Raji (cell line): ENCODE measurements around the gene TRIM31.

Experiments used
- POLR2A ChIP-seq: IDR thresholded peaks from 2 replicates; pipeline ENCODE4 v1.6.1; 2011; ENCODE audit warnings: low read depth, low read length, control low read depth; ENCODE audit not compliant: insufficient read depth

The TRIM31 gene

DNA sequence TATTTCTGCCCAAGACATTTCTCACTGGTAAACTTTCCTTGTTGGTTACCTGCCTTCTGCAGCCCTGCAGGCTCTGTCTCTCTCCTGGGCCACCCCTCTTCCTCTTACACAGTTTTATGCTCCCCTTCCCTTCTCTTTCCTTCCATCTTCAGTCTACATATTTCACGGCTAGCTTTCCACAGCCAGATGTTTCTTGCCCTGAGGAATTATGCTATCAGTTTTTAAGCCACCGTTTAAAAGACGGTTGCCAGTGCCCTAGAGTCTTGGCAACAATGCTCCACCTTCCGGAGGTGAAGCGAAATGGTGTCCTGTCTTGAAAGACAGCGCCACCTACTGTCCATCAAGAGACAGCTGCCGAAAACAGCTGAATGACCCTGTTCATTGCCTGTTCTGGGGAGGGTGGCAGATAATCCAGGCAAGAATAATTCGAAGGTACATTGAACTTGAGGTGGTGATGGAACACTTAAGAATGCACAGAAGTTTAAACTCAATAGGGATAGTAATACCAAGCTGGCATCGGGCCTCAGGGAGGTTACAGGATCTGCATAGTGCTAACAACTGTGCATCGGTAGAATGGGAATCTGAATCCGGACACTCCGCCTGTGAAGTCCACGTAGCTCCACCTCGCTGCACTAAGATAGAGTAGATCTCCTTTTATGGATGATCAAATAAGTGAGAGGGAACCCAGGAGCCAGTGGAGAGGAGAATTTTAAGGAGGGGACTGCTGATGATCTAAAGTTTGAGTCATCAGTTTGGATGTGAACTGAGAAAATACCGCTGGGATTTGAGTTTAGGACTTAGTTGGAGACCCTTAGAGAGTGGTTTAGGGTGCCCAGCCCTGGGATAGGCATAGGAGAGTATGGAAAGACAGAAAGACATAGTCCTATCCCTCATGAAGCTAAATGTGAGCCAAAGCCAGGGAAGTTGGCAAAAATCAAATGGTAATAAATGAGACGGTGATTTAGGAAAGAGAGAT is 18.3 kb upstream of the TRIM31 start:
- TF ChIP-seq POLR2A: no peak

DNA sequence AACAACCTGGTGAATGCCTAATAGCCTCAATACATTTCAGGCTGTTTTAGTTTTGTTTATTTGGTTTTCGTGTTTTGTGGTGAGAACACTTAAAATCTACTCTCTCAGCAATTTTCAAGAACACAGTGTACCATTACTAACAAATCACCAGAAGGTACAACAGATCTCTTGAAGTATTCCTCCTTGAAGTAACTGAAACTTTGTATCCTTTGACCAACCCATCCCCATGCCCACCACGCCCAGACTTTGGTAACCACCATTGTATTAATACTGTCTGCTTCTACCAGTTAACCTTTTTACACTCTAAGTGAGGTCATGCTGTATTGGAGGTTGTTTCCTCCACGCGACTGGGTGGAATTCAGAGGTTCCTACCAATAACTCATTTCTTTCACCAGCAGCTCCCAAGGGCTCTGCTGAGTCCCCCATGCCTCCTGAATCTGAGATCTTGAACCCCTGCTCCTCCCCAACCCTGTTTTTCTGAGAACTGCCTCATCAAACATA is 17.3 kb upstream of the TRIM31 start:
- no peak for TF ChIP-seq POLR2A

GRCh38 chr6:30129265-30130178 is 16.6 kb upstream of the TRIM31 start:
- no peak for TF ChIP-seq POLR2A

DNA sequence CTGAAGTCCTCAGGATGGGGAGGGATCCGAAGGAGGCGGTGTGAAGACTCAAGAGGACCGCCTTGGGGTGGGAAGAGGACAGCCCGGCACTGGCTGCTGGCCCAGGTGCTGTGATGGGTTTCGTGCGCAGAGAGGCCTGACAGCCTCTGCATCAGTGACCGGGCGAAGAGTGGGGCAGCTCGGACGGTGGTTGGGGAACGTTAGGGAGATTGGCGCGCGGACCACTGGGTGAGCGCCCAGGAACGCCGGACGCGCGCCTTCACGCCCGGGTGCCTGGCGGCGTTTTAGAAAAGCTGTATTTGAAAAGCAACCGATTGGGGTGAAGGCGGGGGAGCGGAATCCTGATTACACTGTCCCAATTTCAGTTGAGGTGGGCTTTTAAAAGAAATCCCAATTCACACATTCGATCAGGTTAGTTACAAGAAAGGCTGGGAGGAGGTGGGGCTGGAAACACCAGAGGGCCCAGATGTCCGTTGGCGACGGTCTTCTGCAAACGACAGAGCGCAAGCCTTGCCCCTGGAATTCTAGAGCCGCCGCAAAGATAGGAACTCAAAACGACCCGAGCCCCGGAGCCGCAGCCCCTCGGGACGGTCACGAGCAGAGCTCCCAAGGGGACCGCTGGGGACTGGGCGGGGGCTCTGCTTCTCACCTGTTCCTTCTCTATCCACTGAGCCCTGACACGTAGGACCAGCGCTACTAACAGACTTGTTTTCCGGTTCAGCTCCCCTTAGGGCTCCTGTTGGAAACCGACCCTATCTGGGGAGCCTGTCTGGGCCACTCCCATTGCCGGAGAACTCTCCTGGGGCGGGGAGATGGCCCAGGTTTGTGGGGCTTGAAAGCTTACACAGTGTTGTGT is 14.6 kb upstream of the TRIM31 start:
- no peak for TF ChIP-seq POLR2A

DNA sequence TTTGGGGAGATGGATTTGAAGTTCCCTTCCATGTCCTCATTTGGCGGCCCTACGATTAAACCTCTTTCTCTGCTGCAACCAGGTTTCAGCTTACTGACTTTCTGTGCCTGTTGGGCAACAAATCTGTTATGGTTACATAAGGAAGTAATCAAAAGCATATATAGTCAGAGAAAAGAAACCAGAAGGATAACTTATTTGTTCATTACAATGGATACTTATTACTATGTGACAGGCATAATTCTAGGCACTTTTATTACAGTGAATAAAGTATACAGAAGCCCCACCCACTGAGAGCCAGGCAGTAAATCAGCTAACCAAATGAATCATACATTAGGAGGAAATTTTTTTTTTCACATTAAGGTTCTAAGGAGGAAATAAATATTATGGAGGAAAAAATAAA is 9.6 kb upstream of the TRIM31 start:
- TF ChIP-seq POLR2A: no peak

GRCh38 chr6:30121446-30122366 is 8.8 kb upstream of the TRIM31 start:
- no peak for TF ChIP-seq POLR2A

- no peak for TF ChIP-seq POLR2A
Observed at GRCh38 chr6:30116724-30117123, 3.8 kb upstream of the TRIM31 start.

GRCh38 chr6:30113841-30114240 is 951 bp upstream of the TRIM31 start:
- TF ChIP-seq POLR2A: no peak

DNA sequence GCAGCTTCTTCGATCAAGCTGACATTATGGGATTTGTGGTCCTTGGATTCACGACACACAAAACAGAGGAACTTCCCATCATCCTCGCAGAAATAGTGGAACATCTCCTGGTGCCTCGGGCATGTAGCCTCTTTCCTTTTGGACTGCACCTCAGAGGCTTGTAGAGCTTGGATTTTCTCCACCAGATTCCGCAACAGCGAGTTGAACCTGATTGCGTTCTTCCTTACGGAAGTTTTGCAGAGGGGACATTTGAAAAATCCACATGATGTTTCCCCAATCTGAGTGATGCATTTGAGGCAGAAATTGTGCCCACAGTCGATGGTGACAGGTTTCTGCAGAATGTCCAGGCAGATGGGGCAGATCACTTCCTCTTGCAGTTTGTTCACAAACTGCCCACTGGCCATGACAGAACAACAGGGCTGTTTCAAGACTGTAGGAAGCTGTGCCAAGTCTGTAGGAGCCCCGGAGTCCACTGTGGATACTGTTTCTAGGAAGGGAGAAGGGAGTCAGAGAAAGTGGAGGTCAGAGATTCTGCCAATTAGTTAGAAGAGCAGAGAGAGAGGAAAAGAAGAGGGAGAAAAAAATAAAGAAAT is 392 bp downstream of the TRIM31 start:
- TF ChIP-seq POLR2A: no peak

DNA sequence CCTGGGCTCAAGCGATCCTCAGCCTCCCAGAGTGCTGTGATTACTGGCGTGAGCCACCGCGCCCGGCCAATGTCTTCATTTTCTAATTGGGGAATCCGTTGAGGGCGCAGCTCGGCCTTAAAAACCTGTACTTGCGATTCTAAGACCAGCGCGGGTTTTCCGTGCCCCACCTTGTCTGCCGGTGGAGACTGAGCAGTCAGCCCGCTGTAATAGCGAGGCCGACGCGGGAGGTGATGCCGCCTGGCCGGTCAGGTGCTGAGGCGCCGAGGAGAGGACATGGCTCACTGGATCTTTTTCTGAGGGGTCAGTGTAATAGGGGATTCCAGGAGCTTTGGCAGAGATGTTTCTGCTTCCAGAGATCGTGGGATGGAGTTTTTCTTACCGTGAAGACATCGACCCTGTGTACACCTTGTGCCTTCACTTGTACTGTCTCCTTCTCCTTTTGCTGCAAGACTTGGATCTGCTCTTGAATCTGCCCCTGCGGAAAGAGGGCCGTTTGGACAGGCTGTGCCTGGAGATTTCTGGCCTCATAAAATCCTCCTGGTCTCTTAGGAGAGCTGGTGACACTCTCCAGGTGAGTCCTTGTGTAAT is 1.5 kb downstream of the TRIM31 start:
- no peak for TF ChIP-seq POLR2A

DNA sequence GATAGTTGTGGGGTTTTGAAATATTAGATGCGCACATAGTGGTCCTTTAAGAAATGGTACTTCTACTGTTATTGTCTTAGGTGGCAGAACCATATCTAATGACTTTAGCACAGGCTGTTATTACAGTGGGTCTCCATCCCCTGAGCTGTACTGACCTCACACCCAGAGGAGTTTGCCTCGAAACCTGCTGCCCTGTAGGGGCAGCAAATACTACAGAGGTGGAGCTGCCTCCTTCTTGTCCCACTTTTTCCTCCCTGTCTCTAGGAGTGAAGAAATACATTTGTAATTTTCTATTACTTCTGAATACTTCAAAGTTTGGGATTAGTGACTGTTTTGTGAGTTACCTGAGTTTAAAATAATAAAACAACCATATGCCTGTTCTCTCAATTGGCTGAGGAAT is 8.2 kb downstream of the TRIM31 start:
- no peak for TF ChIP-seq POLR2A

- no peak for TF ChIP-seq POLR2A
Observed at GRCh38 chr6:30103872-30104179, 9.1 kb downstream of the TRIM31 start.
